Peyer's patch (tissue), 4 donors: ENCODE measurements around the gene COTL1. TPM values are rescaled to one million over a fixed set of nuclear protein-coding genes. Genes with fewer than 3 reads are reported as not detected.

ENCODE experiments used
- DNase-seq, 3 donors: peaks; one replicate each; pipeline ENCODE4 v3.0.0-alpha.2; 2017 to 2019
- H3K27ac ChIP-seq, 4 donors: fragments of 200-600 bp; sonication (generic); one replicate each; pipeline ENCODE4 v1.5.1; 2016 to 2019
- H3K27me3 ChIP-seq, 2 donors: fragments of 200-600 bp; sonication (generic); one replicate each; pipeline ENCODE4 v1.5.1; 2019
- H3K36me3 ChIP-seq, 3 donors: fragments of 200-600 bp; sonication (generic); one replicate each; pipeline ENCODE4 v1.5.1; 2016 to 2019
- H3K4me1 ChIP-seq, 4 donors: fragments of 200-600 bp; sonication (generic); one replicate each; pipeline ENCODE4 v1.5.1; 2016 to 2019
- H3K4me3 ChIP-seq, 4 donors: fragments of 200-600 bp; sonication (generic); 1 replicate in 3 of 4; 2 replicates in 1 of 4; pipeline ENCODE4 v1.5.1; 2016 to 2019; ENCODE audit warnings: mild to moderate bottlenecking in 1 of 4
- H3K9me3 ChIP-seq, 4 donors: fragments of 200-600 bp; sonication (generic); one replicate each; pipeline ENCODE4 v1.5.1; 2016 to 2019; ENCODE audit warnings: mild to moderate bottlenecking in 1 of 4
- CTCF ChIP-seq, 6 experiments: fragments of 450-650 bp in 4 of 6; fragments of 200-600 bp in 2 of 6; sonication (generic) in 1 of 6; IDR thresholded peaks; one replicate each; pipeline ENCODE4 v1.5.1; 2017 to 2019; ENCODE audit warnings: antibody characterized with exemption in 6 of 6, mild to moderate bottlenecking in 3 of 6, moderate library complexity in 1 of 6
- POLR2A ChIP-seq, 2 donors: fragments of 450-650 bp; IDR thresholded peaks; one replicate each; pipeline ENCODE4 v1.5.1; 2017; ENCODE audit warnings: antibody characterized with exemption in 2 of 2, mild to moderate bottlenecking in 2 of 2, moderate library complexity in 2 of 2
- total RNA-seq, 4 donors: library from RNA; depleted of rRNA; stranded (reverse); fragments of >200 nt; gene quantifications; one replicate each; pipeline ENCODE4 v1.1.0, GENCODE V29; 2016

The COTL1 gene
- total RNA-seq, 4 donors from 2014 or later, result 29.6 to 84.2 (median 43.1) TPM

GRCh38 chr16:84554627-84555328 is 63.1 kb downstream of the COTL1 start:
- TF ChIP-seq CTCF (IDR thresholded peaks at IDR 0.05), result no peak
- no peaks in the 10 kb centered on the region for H3K9me3 ChIP-seq
- no peak for DNase-seq
- H3K4me1 ChIP-seq, result no peaks in the 10 kb centered on the region
- H3K27me3 ChIP-seq, result no peaks in the 10 kb centered on the region
- H3K27ac ChIP-seq, result peak overlapping the region in 1 of 4 donors; percentile 56
- no peak overlapping the region for H3K4me3 ChIP-seq
- no peaks in the 10 kb centered on the region for H3K36me3 ChIP-seq

DNA sequence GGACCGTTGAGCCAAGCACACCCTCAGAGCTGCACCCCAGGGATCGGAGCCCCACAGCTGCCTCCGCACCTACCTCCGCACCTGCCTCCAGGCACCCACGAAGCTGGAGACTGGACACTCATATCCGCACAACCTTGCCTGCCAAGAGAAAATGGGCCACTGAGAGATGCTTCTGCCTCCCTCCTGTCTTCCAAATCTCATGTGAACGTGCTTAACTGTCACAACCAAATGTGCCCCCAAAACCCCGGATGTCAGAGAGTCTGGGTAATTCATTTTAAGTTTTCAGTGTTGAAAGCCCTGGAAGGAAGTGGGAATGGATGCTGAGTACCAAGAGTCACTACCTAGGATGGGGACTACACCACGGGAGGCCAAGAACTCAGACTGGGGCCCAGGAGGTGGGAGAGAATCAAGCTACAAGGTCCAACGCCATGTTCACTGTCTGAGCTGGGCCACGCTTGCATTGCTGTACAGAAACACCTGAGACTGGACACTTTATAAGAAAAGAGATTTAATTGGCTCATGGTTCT is 63.9 kb downstream of the COTL1 start:
- H3K27ac ChIP-seq, result peak overlapping the region; percentile 27 to 71 (median 50)

DNA sequence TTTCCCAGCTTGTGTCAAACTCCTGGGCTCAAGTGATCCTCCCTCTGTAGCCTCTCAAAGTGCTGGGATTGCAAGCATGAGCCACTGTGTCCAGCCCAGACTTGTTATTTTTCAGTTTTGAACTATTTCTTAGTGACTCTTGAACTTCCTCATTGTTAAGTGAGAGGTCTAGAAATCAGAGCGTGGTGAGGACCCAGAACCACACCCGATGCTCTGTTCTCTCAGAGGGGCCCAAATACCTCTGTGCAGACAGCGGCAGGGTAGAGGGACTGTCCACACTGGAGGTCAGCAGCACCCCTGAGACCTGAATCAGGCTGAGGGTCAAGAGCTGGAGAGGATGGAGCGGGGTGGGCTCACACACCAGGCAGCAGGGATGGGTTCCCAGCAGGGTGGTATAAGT is 65.7 kb downstream of the COTL1 start:
- Histone ChIP-seq H3K27ac (peak overlapping the region; percentile 2 to 59 (median 50)), H3K4me1 (no peaks in the 10 kb centered on the region), H3K27me3 (no peaks in the 10 kb centered on the region), H3K4me3 (peak overlapping the region in 1 of 4 donors; percentile 12), H3K36me3 (no peaks in the 10 kb centered on the region), H3K9me3 (no peaks in the 10 kb centered on the region)
- no peak for DNase-seq
- no peak for TF ChIP-seq CTCF (IDR thresholded peaks at IDR 0.05)

More for the DNA sequence above, 63.9 kb downstream of the COTL1 start:
- peak in 2 of 3 donors; percentile 50 to 63 for DNase-seq
- Histone ChIP-seq H3K4me1 (no peaks in the 10 kb centered on the region), H3K27me3 (no peaks in the 10 kb centered on the region), H3K4me3 (peak overlapping the region in 2 of 4 donors; percentile 5 to 15), H3K9me3 (no peaks in the 10 kb centered on the region), H3K36me3 (no peaks in the 10 kb centered on the region)
- no peak for TF ChIP-seq POLR2A (IDR thresholded peaks at IDR 0.05)
- no peak for TF ChIP-seq CTCF (IDR thresholded peaks at IDR 0.05)

DNA sequence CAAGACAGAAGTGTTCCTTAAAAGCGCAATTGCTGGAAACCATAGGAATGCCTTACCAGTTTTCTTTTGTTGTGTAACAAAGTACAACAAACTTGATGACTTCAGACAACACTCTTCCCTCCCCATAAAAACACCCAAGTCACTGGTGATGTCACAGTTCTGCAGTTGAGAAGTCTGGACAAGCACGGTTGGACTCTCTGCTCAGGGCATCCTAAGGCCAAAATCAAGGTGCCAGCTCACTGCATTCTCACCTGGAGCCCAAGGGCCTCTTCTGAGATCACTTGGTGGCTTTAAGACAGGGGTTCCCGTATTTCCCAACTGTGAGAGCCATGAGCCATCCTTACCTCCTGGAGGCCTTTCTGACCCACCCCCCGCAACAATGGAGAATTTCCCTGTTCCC is 67.8 kb downstream of the COTL1 start:
- TF ChIP-seq CTCF (IDR thresholded peaks at IDR 0.05) (no peak), POLR2A (IDR thresholded peaks at IDR 0.05) (no peak)
- Histone ChIP-seq H3K4me1 (no peaks in the 10 kb centered on the region), H3K9me3 (no peaks in the 10 kb centered on the region), H3K27me3 (no peaks in the 10 kb centered on the region), H3K27ac (peak overlapping the region in 3 of 4 donors; percentile 69 to 80 (median 70)), H3K36me3 (no peaks in the 10 kb centered on the region), H3K4me3 (no peak overlapping the region)
- DNase-seq, result no peak

DNA sequence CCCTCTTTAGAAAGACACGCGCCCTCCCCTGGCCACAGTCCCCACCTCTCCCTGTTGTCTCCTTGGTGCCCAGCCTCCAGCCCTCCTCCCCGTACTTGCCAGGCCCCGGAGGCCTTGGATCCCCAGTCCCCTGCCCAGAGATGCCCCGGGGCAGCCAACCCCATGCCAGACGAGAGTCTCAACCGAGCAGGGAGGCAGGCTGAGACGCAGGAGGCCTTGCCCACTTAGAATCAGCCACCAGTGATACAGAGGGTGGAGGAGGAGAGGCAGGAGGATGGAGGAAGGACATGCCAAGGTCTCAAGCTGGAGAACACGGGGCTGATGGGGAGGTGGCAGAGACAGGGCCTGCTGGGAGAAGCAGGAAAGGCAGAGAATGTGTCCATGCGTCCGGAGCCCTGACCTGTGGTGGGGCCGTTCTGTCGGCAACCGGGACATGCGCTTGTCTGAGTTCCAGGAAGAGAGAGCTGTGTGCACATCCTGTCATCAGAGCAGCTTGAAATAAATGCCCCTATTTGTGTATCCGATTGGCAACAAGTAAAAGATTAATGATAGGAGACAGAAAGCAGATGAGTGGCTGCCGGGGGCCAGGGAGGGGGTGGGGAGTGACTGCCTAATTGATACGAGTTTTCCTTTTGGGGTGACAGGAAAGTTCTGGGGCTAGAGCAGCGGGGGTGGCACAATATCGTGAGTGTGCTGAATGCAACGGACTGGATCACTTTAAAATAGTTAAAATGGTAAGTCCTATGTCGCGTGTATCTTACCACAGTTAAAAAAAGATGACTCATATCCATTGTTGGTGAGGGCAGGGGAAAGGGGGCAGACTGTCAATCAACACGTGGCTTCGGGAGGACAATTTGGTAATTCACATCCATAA is 68.7 kb downstream of the COTL1 start:
- DNase-seq, result peak in 2 of 3 donors; percentile 35 to 60
- peak overlapping the region; percentile 69 to 84 (median 75) for H3K27ac ChIP-seq

More for the DNA sequence above, 68.7 kb downstream of the COTL1 start:
- Histone ChIP-seq H3K36me3 (no peaks in the 10 kb centered on the region), H3K4me3 (peak overlapping the region in 3 of 4 donors; percentile 7 to 24 (median 11)), H3K4me1 (peaks cover 0 to 4% (median 0%) of the 10 kb centered on the region in 4 donors), H3K9me3 (no peaks in the 10 kb centered on the region), H3K27me3 (no peaks in the 10 kb centered on the region)
- TF ChIP-seq POLR2A (IDR thresholded peaks at IDR 0.05) (no peak), CTCF (IDR thresholded peaks at IDR 0.05) (no peak)
